Dendritic cell treated with granulocyte-macrophage colony-stimulating factor and Interleukin-4, amounts not matched to agents 40 ng/mL and 50 ng/mL, for 4 days (primary cell): ENCODE results near the gene MAP3K14.

ENCODE experiments used
- H3K27ac Mint-ChIP-seq: one replicate; pipeline ENCODE4 v1.8.0; 2022; ENCODE audit warnings: mild to moderate bottlenecking, mixed read lengths
- H3K27me3 Mint-ChIP-seq: one replicate; pipeline ENCODE4 v1.8.0; 2022; ENCODE audit warnings: mild to moderate bottlenecking, mixed read lengths
- H3K36me3 Mint-ChIP-seq: one replicate; pipeline ENCODE4 v1.8.0; 2022; ENCODE audit warnings: low read depth, mixed read lengths
- H3K4me1 Mint-ChIP-seq: one replicate; pipeline ENCODE4 v1.8.0; 2022; ENCODE audit warnings: low read depth, mixed read lengths
- H3K4me3 Mint-ChIP-seq: one replicate; pipeline ENCODE4 v1.8.0; 2022; ENCODE audit warnings: mild to moderate bottlenecking, moderate library complexity, mixed read lengths
- H3K9me3 Mint-ChIP-seq: one replicate; pipeline ENCODE4 v1.8.0; 2022; ENCODE audit warnings: mixed read lengths
- intact Hi-C: fragments of 100-400 bp; cut with micrococcal nuclease; formaldehyde crosslinking; loops from one replicate; pipeline ENCODE4 v1.15.0; 2022

MAP3K14 gene

DNA sequence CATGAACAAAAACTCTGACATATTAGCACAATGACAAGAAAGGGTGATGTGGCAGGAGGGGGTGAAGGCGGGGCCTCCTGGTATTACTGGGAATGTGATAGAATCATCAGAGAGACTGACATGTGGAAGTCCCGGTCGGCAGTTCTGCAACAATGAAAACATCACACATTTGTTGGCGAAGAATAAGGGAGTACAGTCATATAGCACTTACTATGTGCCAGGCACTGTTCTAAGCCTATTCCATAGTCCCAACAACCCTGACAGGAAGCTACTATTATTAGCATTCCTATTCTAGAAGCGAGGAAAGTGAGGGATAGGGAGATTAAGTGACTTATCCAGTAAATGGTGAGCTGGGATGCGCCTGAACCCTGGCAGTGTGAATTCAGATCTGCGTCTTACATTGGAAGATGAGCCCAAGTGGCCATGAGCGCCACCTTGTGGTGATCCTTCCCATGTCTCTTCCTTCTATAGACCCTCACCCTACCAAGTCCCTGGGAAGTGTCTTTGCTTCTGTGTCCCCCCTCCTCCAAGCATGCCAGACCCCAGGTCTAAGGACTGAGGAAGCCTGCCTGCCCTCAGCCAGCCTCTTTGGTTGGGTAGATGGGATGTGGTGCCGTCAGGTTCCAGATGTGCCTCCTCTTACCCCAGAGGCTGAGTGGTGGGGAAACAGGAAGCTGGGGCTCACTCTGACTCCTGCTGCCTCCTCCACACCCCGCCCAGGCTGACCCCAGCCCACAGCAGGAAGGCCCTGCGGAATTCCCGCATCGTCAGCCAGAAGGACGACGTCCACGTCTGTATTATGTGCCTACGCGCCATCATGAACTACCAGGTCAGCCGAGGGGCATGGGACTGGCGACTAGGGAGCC lies 81.2 kb downstream of the MAP3K14 start:
- H3K9me3 Mint-ChIP-seq: no peaks in the 10 kb centered on the region
- peaks cover 100% of the 10 kb centered on the region for H3K36me3 Mint-ChIP-seq
- H3K27me3 Mint-ChIP-seq: no peaks in the 10 kb centered on the region
- intact Hi-C loops: loop anchor here (1.0 kb wide), 1 partner anchor 16 kb away; no protein-coding TSS in a partner anchor
- H3K4me1 Mint-ChIP-seq: peaks cover 76% of the 10 kb centered on the region
- no peak overlapping the region for H3K4me3 Mint-ChIP-seq
- H3K27ac Mint-ChIP-seq: peak overlapping the region; percentile 48

DNA sequence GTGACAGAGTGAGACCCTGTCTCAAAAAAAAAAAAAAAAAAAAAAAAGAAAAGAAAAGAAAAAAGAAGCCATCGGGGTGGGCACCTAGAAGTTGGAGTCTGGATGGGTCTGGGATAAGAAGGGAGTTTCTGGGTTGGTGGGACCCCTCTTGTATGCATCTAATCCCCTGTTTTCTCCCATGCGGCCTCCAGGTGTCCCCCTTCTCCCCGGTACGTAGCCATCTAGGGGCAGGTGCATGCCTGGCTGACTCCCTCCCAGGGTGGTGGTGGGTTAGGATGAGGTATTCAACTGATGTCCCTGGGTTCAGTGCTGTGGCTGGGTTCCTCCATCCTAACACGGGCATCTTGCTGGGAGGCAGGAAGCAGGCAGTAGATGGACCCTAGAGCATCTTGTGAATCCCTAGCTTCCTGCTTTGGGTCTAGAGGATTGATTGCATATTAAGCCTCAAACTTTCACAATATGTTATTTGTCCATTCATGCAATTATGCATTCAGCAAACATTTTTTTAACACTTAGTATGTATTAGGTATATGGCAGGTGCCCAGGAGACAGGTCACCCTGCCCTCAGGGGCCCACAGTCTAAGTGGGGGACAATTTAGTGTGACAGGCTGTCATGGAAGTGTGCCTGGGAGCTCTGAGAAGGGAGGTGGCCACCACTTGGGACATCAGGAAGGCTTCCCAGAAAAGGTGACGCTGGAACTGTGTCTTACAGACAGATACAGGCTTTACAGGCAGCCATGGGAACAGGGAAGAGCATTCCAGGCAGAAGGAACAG lies 82.0 kb downstream of the MAP3K14 start:
- Mint-ChIP-seq H3K9me3 (no peaks in the 10 kb centered on the region), H3K4me3 (no peak overlapping the region), H3K4me1 (peaks cover 84% of the 10 kb centered on the region), H3K36me3 (peaks cover 100% of the 10 kb centered on the region), H3K27me3 (no peaks in the 10 kb centered on the region), H3K27ac (peak overlapping the region; percentile 48)
- intact Hi-C loops: loop anchor here (1.0 kb wide), 1 partner anchor 16 kb away; no protein-coding TSS in a partner anchor

DNA sequence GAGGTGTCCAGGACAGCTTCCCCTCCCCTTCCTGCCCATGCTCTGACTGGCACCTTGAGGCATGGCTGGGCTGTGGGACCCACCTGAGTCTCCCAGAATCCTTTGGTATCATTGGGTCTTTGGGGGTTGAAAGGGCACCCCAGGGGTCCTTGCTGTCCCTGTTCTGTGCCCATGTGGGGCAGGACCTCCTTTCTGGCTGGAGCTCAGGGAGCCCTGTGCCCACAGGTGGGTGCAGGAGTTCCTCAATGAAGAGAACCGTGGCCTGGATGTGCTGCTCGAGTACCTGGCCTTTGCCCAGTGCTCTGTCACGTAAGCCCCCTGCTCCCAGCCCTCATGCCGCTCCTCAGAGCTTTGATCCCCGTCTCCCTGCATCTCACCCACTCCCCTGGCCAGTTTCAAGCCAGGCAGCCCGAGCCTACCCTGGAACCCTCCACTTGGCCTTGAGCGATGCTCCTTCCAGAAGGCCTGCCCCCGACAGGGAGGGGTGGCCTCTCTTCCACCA lies 83.3 kb downstream of the MAP3K14 start:
- Mint-ChIP-seq H3K9me3 (no peaks in the 10 kb centered on the region), H3K36me3 (peaks cover 94% of the 10 kb centered on the region), H3K4me3 (no peak overlapping the region), H3K27ac (peak overlapping the region; percentile 26), H3K4me1 (peaks cover 88% of the 10 kb centered on the region), H3K27me3 (no peaks in the 10 kb centered on the region)
- intact Hi-C loops: no loop called here

DNA sequence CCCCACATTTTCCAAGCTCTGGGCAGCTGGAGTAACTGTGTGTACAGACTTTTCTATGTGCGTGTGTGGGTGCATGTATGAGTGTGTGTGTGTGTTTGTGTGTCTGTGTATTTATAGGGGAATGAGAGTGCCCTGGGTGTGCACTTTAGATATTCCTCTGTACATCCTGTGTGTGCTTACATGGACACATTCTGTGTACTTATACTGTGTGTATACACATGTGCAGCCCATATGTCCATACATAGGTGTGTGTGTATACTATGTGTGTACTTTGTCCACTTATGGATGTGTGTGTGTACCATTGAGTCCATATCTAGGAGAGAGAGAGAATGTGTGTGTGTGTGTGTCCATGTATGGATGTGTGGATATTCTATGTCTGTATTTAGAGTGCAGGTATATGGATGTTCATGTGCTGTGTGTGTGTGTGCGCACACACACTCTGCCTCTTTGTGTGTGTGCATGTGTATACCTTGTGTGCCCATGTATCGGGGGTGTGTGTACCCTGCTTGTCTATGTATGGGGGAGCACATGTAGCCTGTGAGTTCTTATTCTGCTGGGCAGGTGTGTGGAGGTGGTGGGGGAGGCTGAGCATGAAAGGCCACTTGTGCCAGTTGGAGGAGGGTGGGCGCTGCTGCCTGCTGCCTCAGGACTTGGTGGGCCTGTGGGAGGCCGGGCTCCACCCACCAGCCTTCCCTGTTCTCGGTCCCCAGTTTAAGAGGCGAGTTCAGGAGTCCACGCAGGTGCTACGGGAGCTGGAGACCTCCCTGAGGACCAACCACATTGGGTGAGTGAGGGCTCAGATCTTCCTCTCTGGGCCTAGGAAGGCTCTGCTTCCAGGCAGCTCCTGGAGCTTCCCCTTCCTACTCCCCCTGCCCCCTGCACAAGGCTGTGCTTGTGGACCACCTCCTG lies 84.1 kb downstream of the MAP3K14 start:
- intact Hi-C loops: no loop called here
- no peaks in the 10 kb centered on the region for H3K27me3 Mint-ChIP-seq
- peak overlapping the region; percentile 97 for H3K27ac Mint-ChIP-seq
- peaks cover 87% of the 10 kb centered on the region for H3K36me3 Mint-ChIP-seq
- no peak overlapping the region for H3K4me3 Mint-ChIP-seq
- H3K9me3 Mint-ChIP-seq: no peaks in the 10 kb centered on the region
- peaks cover 88% of the 10 kb centered on the region for H3K4me1 Mint-ChIP-seq

DNA sequence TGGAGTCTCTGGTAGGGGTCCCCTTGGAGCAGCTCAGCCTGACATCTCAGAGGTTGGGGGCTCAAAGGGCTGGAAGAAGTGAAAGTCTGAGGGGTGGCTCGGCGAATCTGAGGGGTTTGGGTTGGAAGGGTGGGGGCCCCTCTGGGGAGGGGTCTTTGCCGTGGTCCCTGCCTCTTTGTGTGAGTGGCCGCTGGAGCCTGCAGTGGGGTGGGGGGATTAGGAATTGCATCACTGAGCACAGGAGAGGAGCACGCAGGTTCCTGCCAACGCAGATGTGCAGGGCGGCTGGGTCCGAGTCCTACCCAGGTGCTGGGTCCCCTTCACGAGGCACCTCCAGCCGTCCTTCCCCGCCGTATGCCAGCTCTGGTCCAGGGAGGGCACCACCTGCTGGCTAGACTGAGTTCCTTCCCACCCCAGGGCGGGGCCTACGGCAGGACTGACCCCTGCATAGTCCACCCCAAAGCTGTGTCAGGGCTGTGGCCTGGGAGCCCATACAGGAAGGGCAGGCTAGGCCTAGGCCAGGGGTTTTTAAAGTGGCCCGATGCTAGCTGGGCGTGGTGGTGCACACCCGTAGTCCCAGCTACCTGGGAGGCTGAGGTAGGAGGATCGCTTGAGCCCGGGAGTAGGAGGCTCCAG lies 85.2 kb downstream of the MAP3K14 start:
- H3K4me1 Mint-ChIP-seq: peaks cover 92% of the 10 kb centered on the region
- intact Hi-C loops: no loop called here
- H3K27ac Mint-ChIP-seq: peak overlapping the region; percentile 97
- H3K4me3 Mint-ChIP-seq: peak overlapping the region; percentile 47
- peaks cover 79% of the 10 kb centered on the region for H3K36me3 Mint-ChIP-seq
- H3K9me3 Mint-ChIP-seq: no peaks in the 10 kb centered on the region
- H3K27me3 Mint-ChIP-seq: no peaks in the 10 kb centered on the region

DNA sequence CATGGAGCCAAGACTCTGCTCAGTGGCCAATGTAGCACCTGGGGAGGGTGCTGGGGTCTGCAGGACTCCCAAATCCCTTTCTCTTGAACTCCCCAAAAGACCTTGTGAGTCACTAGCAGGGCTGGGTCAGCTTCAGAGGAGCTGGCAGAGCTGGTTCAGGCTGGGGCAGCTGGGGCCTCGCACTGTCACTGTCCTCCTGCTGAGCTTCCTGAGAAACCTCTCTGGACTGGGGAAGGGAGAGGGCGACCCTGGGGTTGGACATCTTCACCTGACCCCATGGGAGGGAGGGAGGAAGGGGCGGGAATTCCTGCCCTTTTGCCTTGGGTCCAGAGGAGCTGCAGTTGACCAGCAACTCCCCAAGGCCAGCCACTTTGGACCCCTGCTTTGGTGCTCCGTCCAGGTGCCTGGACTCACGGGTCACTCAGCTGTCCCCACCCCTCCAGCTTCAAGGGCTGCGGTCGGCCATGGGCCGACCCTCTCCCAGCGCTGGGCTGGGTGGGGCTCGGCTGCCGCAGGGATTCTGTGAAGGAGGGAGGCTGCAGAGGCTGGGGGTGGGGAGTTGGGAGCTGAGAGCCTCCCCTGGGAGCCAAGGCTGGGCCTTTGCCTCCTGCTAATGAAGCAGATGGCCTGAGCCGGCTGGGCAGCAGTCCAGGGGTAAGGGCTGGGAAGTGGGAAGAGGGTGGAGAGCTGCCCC lies 85.9 kb downstream of the MAP3K14 start:
- Mint-ChIP-seq H3K27ac (peak overlapping the region; percentile 97), H3K4me3 (peak overlapping the region; percentile 47), H3K4me1 (peaks cover 96% of the 10 kb centered on the region), H3K9me3 (no peaks in the 10 kb centered on the region), H3K27me3 (no peaks in the 10 kb centered on the region), H3K36me3 (peaks cover 77% of the 10 kb centered on the region)
- intact Hi-C loops: no loop called here

DNA sequence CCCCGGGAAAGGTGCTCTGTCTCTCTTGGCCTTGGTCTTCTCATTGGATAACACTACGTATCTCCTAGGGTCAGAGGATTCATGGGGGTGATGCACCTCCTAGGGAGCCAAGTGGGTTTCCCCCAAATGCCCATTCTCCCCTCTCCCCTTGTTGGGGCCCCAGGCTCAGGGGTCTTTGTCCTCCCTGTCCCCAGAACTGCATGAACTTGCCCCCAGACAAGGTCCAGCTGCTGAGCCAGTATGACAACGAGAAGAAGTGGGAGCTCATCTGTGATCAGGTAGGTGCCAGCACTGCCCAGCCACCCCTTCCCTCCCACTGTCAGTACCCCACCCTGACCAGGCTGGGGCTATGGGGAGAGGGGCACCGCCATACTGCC lies 86.4 kb downstream of the MAP3K14 start:
- H3K27me3 Mint-ChIP-seq: no peaks in the 10 kb centered on the region
- peak overlapping the region; percentile 97 for H3K27ac Mint-ChIP-seq
- H3K9me3 Mint-ChIP-seq: no peaks in the 10 kb centered on the region
- peak overlapping the region; percentile 93 for H3K4me3 Mint-ChIP-seq
- intact Hi-C loops: no loop called here
- peaks cover 74% of the 10 kb centered on the region for H3K36me3 Mint-ChIP-seq
- H3K4me1 Mint-ChIP-seq: peaks cover 96% of the 10 kb centered on the region

DNA sequence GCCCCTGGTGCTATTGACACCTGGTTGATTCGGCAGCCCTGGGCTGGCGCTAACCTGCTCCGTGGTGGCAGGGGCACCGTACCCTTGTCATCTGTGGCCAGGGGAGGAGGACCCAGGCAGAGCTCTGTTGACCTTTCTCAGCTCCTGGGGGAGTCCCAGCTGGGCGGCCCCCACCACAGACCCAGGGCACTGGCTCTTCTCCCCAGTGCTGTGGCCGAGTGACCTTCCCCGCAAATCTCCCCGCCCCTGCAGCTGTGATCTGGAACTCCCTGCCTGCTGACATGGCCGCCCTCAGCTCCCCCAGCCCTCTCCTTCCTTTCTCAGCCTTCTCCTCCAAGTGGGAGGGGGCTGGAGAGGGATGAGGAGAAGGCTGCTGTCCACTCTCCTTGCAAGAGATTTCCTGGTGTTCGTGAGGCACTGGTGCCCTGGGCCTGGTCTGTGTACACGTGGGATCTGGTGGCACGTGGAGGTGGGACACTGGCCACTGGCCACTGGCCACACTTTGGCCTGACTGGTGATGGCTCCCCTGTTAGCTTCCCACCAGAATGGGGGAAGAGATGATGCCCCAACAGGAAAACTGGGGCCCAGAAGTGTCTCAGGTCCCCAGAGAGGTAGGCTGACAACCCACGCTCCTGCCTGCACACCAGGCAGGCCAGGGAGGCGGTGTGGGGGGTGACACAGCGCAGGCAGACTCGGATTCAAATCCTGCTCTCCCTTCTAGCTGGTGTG lies 87.0 kb downstream of the MAP3K14 start:
- Mint-ChIP-seq H3K9me3 (no peaks in the 10 kb centered on the region), H3K27me3 (no peaks in the 10 kb centered on the region), H3K4me3 (peak overlapping the region; percentile 93), H3K27ac (peak overlapping the region; percentile 97), H3K4me1 (peaks cover 96% of the 10 kb centered on the region), H3K36me3 (peaks cover 72% of the 10 kb centered on the region)
- intact Hi-C loops: loop anchor here (5.0 kb wide), 1 partner anchor 87 kb away; the partner anchor contains the start of gene MAP3K14

DNA sequence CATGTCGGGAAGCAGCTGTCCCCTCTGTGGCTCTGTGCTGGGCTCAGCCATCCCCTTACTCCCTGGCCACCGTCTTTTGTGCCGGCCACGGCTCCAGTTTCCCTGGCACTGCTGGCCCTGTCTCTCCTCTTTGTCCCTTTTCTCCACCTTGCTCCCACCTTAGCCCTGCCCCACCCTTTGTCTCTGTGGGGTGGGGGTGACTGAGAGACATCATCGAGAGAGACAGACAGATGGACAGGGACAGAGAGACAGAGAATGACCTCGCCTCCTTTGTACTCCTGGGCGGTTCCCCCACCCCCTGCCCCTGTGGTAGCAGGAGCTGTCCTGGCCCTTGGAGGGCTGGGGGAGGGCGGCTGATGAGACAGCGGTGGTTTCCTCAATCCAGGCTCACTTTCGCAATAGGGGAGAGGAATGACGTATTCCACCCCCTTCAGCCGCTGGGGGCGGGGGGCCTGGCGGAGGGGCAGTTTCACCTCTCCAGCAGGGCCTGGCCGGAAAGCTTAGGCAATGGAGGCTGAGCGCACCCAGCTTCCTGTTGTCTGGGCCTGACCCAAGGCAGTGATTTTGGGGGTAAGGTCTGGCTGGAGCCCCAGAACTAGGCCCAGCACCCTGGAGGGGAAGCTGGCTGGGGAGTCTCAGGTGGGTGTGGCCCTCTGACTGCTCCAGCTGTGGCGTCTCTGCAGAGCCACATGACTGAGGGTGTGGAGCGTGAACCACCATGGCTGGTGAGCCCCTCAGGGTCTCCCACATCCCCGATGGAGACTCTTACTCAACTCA lies 87.9 kb downstream of the MAP3K14 start:
- H3K9me3 Mint-ChIP-seq: no peaks in the 10 kb centered on the region
- intact Hi-C loops: loop anchor here (5.0 kb wide), 1 partner anchor 88 kb away; the partner anchor contains the start of gene MAP3K14
- peak overlapping the region; percentile 93 for H3K4me3 Mint-ChIP-seq
- H3K36me3 Mint-ChIP-seq: peaks cover 64% of the 10 kb centered on the region
- peak overlapping the region; percentile 97 for H3K27ac Mint-ChIP-seq
- H3K4me1 Mint-ChIP-seq: peaks cover 100% of the 10 kb centered on the region
- no peaks in the 10 kb centered on the region for H3K27me3 Mint-ChIP-seq

DNA sequence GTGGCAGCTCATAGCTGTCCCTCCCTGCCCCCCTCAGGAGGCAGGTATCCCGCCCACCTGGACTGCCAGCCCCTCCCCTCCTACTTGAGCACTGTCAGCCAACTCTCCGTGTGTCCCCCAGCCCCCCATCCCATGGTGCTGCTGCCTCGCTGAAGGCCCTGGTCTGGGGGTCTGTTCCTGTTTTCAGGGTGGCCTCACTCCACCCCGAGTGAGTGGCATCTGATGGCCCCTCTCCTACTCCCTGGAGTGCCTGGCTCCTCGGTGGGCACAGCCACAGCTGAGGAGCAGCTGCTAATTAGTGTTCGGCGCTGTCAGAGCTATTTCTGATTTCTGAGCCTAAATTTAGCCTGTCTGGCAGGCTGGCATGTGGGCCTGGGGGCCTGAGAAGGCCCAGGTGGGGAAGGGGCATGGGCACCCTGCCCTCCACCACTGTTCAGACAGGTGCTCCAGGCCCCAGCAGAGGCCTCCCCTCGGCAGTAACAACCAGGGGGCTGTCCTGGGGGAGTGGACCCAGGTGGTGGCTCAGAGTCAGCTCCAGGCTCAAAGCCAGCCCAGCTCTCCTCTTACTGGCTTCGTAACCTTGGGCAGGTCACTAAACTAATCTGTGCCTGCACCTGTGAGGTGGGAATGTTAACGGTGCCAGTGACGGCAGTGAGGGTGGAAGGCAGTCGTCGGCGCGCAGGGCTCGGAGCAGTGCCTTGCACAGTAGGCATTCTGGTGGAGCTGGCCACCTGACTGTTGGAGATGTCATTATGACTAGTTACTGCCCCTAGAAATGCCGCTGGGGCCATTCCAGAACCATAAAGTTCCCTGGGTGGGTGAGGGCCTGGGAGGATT lies 88.7 kb downstream of the MAP3K14 start:
- peak overlapping the region; percentile 97 for H3K27ac Mint-ChIP-seq
- intact Hi-C loops: loop anchor here (5.0 kb wide), 1 partner anchor 89 kb away; the partner anchor contains the start of gene MAP3K14
- H3K36me3 Mint-ChIP-seq: peaks cover 64% of the 10 kb centered on the region
- H3K27me3 Mint-ChIP-seq: no peaks in the 10 kb centered on the region
- peak overlapping the region; percentile 93 for H3K4me3 Mint-ChIP-seq
- H3K9me3 Mint-ChIP-seq: no peaks in the 10 kb centered on the region
- peaks cover 100% of the 10 kb centered on the region for H3K4me1 Mint-ChIP-seq
